Measurements from ENCODE around the gene BBIP1.
"Not testable (repeated sequence)": the region's sequence is repeated elsewhere in the genome, so short reads cannot be mapped to it uniquely, and the experiment has no call there.

The BBIP1 gene

GRCh38 chr10:110881905-110882304, 37.1 kb downstream of the BBIP1 start:
- no peak for DNase-seq

GRCh38 chr10:110881247-110881646, 37.7 kb downstream of the BBIP1 start:
- no peak for DNase-seq

- no peak for DNase-seq
Measured at GRCh38 chr10:110880012-110880411, 39.0 kb downstream of the BBIP1 start.

GRCh38 chr10:110876788-110877187, 42.2 kb downstream of the BBIP1 start:
- no peak for DNase-seq

GRCh38 chr10:110876000-110876399, 43.0 kb downstream of the BBIP1 start:
- no peak for DNase-seq

- no peak for DNase-seq
Measured at GRCh38 chr10:110873951-110874350, 45.0 kb downstream of the BBIP1 start.

GRCh38 chr10:110872984-110873923, 45.7 kb downstream of the BBIP1 start:
- no peak for DNase-seq

GRCh38 chr10:110872145-110872983, 46.6 kb downstream of the BBIP1 start:
- DNase-seq = peak; percentile 81

GRCh38 chr10:110871298-110872084, 47.5 kb downstream of the BBIP1 start, which contains the start of gene PDCD4:
PDCD4 (plus strand) TSS chr10:110871928; CDS start chr10:110876028, 4,100 bp downstream.
- DNase-seq = peak; percentile 93

- DNase-seq = no peak
Measured at GRCh38 chr10:110870823-110871297, 48.1 kb downstream of the BBIP1 start.

- no peak for DNase-seq
Measured at GRCh38 chr10:110868981-110869380, 50.0 kb downstream of the BBIP1 start.

GRCh38 chr10:110867807-110868465, 51.0 kb downstream of the BBIP1 start:
- DNase-seq = no peak

- not testable (repeated sequence) for DNase-seq
Measured at GRCh38 chr10:110867011-110867806, 51.8 kb downstream of the BBIP1 start.

- no peak for DNase-seq
Measured at GRCh38 chr10:110865809-110866482, 53.0 kb downstream of the BBIP1 start.

GRCh38 chr10:110865186-110865808, 53.7 kb downstream of the BBIP1 start:
- DNase-seq = no peak

GRCh38 chr10:110864662-110865140, 54.3 kb downstream of the BBIP1 start:
- no peak for DNase-seq

GRCh38 chr10:110863956-110864355, 55.0 kb downstream of the BBIP1 start:
- no peak for DNase-seq

- no peak for DNase-seq
Measured at GRCh38 chr10:110863361-110863760, 55.6 kb downstream of the BBIP1 start.

- no peak for DNase-seq
Measured at GRCh38 chr10:110862961-110863360, 56.0 kb downstream of the BBIP1 start.

All from NCI-H2227 treated with DMSO at 0.1 percent for 48 hours (cell line).